ENCODE results near the gene SLC44A2. TPM values are rescaled to one million over a fixed set of nuclear protein-coding genes. Genes with fewer than 3 reads are reported as not detected.

The SLC44A2 gene
- total RNA-seq, 1 experiment from 2014 or later: 6.2 TPM

DNA sequence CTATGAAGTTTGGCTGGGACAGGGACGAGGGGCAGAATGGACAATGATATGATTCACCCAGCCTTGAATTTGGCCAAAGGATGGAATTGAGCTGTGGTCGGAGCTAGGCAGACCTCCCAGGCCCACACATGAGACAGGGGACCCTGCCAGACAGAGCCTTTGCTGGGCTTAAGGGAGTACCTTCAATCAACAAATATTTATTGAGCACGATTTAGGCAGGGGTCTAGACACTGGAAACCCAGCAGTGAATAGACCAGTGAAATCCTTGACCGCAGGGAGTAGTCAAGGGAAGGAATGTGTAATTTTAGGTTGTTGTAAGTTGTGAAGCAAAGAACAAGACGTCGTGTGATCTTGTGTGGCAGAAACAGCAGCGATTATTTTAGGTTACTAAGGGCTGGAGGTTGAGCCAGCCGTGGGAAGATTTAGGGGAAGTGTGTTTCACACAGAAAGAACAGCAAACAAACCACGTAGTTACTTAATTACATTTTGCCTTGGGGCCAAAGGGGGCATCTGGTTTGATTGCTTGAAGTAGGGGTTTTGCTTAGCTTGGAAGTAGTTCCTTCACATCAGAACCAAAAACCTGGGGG lies 21.4 kb upstream of the SLC44A2 start:
- ChIA-PET POLR2A (interaction anchor here (1.1 kb wide), 1 partner anchor 21 kb away, joined by 5 read pairs; the partner anchor contains the start of gene SLC44A2), CTCF (interaction anchor here (0.6 to 2.0 kb wide), 3 partner anchors 40 to 736 kb away, joined by 3 to 5 read pairs (median 3); partner anchors contain the start of gene RAB3D)
- H3K27me3 Mint-ChIP-seq (ENCODE audit: insufficient read depth, unreplicated experiment): peaks cover 15% of the 10 kb centered on the region
- no peak overlapping the region for H3K27ac Mint-ChIP-seq (ENCODE audit: low read depth, unreplicated experiment)
- no peaks in the 10 kb centered on the region for H3K9me3 Mint-ChIP-seq (ENCODE audit: unreplicated experiment)
- intact Hi-C loops (cut with micrococcal nuclease): loop anchor here (2.0 kb wide), 1 partner anchor 13 kb away; no protein-coding TSS in a partner anchor
- no peaks in the 10 kb centered on the region for H3K36me3 Mint-ChIP-seq (ENCODE audit: insufficient read depth, unreplicated experiment)
- no peaks in the 10 kb centered on the region for H3K4me1 Mint-ChIP-seq (ENCODE audit: insufficient read depth, unreplicated experiment)
- BruUV-seq (replicated peaks): no TSS peak
- H3K4me3 Mint-ChIP-seq (ENCODE audit: unreplicated experiment): peak overlapping the region; percentile 60
- TF ChIP-seq, protein P1, sequence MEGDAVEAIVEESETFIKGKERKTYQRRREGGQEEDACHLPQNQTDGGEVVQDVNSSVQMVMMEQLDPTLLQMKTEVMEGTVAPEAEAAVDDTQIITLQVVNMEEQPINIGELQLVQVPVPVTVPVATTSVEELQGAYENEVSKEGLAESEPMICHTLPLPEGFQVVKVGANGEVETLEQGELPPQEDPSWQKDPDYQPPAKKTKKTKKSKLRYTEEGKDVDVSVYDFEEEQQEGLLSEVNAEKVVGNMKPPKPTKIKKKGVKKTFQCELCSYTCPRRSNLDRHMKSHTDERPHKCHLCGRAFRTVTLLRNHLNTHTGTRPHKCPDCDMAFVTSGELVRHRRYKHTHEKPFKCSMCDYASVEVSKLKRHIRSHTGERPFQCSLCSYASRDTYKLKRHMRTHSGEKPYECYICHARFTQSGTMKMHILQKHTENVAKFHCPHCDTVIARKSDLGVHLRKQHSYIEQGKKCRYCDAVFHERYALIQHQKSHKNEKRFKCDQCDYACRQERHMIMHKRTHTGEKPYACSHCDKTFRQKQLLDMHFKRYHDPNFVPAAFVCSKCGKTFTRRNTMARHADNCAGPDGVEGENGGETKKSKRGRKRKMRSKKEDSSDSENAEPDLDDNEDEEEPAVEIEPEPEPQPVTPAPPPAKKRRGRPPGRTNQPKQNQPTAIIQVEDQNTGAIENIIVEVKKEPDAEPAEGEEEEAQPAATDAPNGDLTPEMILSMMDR (IDR thresholded peaks at IDR 0.05; ENCODE audit: unreplicated experiment): no peak
- DNase-seq (ENCODE audit: unreplicated experiment): no peak

DNA sequence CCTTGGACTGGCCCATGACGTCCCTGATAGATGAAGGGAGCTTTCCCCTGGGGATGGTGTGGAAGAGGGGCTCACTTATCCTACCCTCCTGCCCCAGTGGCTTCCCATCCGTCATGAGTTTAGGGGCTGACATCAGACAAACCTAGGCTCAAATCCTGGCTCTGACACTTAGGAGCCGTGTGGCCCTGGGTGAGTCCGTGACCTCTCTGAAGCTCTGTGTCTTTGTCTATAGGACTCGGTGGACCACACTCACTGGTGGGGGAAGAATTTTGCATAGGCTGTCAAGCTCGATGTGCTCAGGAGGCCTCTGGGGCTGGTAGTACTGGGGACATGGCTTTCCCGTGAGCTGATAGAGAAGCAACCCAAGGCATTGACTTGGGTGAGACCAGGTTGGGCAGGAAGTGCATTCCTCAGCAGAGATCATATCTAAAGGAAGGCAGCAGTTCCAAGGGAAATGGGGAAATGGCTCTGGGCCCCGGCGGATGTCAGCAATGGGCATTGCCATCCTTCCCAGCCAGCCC lies 20.8 kb upstream of the SLC44A2 start:
- Mint-ChIP-seq H3K36me3 (ENCODE audit: insufficient read depth, unreplicated experiment) (no peaks in the 10 kb centered on the region), H3K27me3 (ENCODE audit: insufficient read depth, unreplicated experiment) (peaks cover 15% of the 10 kb centered on the region), H3K27ac (ENCODE audit: low read depth, unreplicated experiment) (no peak overlapping the region), H3K4me3 (ENCODE audit: unreplicated experiment) (no peak overlapping the region), H3K4me1 (ENCODE audit: insufficient read depth, unreplicated experiment) (no peaks in the 10 kb centered on the region), H3K9me3 (ENCODE audit: unreplicated experiment) (no peaks in the 10 kb centered on the region)
- CTCF ChIA-PET: interaction anchor here (0.6 to 2.0 kb wide), 4 partner anchors 24 to 735 kb away, joined by 3 to 5 read pairs (median 4); partner anchors contain the start of gene RAB3D
- TF ChIP-seq, protein P1 (IDR thresholded peaks at IDR 0.05; ENCODE audit: unreplicated experiment): no peak
- POLR2A ChIA-PET: interaction anchor here (1.1 kb wide), 1 partner anchor 21 kb away, joined by 5 read pairs; the partner anchor contains the start of gene SLC44A2
- DNase-seq (ENCODE audit: unreplicated experiment): no peak
- BruUV-seq (replicated peaks): no TSS peak
- intact Hi-C loops (cut with micrococcal nuclease): no loop called here

DNA sequence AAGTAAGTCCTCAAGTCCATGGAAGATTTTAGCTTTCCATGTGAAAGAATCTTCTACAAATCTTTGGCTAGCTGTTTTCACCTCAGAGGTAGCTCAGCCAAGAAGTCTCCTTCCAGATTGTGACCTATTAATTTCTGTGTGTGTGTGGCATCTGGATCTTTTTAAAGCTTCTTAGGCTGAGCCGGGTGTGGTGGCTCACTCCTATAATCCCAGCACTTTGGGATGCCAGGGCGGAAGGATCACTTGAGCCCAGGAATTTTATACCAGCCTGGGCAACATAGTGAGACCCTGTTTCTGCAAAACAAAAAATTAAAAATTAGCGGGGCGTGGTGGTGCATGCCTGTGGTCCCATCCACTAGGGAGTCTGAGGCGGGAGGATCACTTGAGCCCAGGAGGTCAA lies 13.4 kb upstream of the SLC44A2 start:
- TF ChIP-seq, protein P1 (IDR thresholded peaks at IDR 0.05; ENCODE audit: unreplicated experiment): no peak
- no peaks in the 10 kb centered on the region for H3K27me3 Mint-ChIP-seq (ENCODE audit: insufficient read depth, unreplicated experiment)
- H3K4me3 Mint-ChIP-seq (ENCODE audit: unreplicated experiment): no peak overlapping the region
- POLR2A ChIA-PET: no interaction called here
- no peaks in the 10 kb centered on the region for H3K9me3 Mint-ChIP-seq (ENCODE audit: unreplicated experiment)
- intact Hi-C loops (cut with micrococcal nuclease): no loop called here
- DNase-seq (ENCODE audit: unreplicated experiment): no peak
- no peak overlapping the region for H3K27ac Mint-ChIP-seq (ENCODE audit: low read depth, unreplicated experiment)
- CTCF ChIA-PET: interaction anchor here (0.5 to 1.8 kb wide), 4 partner anchors 26 to 203 kb away, joined by 3 to 11 read pairs (median 4); no protein-coding TSS in a partner anchor
- no peaks in the 10 kb centered on the region for H3K4me1 Mint-ChIP-seq (ENCODE audit: insufficient read depth, unreplicated experiment)
- H3K36me3 Mint-ChIP-seq (ENCODE audit: insufficient read depth, unreplicated experiment): no peaks in the 10 kb centered on the region
- no TSS peak for BruUV-seq (replicated peaks)

GRCh38 chr19:10612499-10613119 lies 12.7 kb upstream of the SLC44A2 start:
- Mint-ChIP-seq H3K9me3 (ENCODE audit: unreplicated experiment) (no peaks in the 10 kb centered on the region), H3K27ac (ENCODE audit: low read depth, unreplicated experiment) (no peak overlapping the region), H3K4me3 (ENCODE audit: unreplicated experiment) (no peak overlapping the region), H3K4me1 (ENCODE audit: insufficient read depth, unreplicated experiment) (peaks cover 3% of the 10 kb centered on the region), H3K27me3 (ENCODE audit: insufficient read depth, unreplicated experiment) (no peaks in the 10 kb centered on the region), H3K36me3 (ENCODE audit: insufficient read depth, unreplicated experiment) (no peaks in the 10 kb centered on the region)
- TF ChIP-seq, protein P1 (IDR thresholded peaks at IDR 0.05; ENCODE audit: unreplicated experiment): no peak
- no peak for DNase-seq (ENCODE audit: unreplicated experiment)
- intact Hi-C loops (cut with micrococcal nuclease): no loop called here
- ChIA-PET POLR2A (no interaction called here), CTCF (interaction anchor here (0.5 to 1.8 kb wide), 2 partner anchors 31 to 204 kb away, joined by 4 to 11 read pairs; no protein-coding TSS in a partner anchor)
- BruUV-seq (replicated peaks): no TSS peak

All from MCF 10A (cell line).